ENCODE data around the gene RNASEH1. TPM values are rescaled to one million over a fixed set of nuclear protein-coding genes. Genes with fewer than 3 reads are reported as not detected.
A peak's percentile ranks its signal among the peaks of the same experiment; 100 is the strongest.

The RNASEH1 gene, protein sequence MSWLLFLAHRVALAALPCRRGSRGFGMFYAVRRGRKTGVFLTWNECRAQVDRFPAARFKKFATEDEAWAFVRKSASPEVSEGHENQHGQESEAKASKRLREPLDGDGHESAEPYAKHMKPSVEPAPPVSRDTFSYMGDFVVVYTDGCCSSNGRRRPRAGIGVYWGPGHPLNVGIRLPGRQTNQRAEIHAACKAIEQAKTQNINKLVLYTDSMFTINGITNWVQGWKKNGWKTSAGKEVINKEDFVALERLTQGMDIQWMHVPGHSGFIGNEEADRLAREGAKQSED
- total RNA-seq (2014; rRNA removed; shearing (Covaris generic)) = 36.6 and 41.7 TPM in 2 replicates

DNA sequence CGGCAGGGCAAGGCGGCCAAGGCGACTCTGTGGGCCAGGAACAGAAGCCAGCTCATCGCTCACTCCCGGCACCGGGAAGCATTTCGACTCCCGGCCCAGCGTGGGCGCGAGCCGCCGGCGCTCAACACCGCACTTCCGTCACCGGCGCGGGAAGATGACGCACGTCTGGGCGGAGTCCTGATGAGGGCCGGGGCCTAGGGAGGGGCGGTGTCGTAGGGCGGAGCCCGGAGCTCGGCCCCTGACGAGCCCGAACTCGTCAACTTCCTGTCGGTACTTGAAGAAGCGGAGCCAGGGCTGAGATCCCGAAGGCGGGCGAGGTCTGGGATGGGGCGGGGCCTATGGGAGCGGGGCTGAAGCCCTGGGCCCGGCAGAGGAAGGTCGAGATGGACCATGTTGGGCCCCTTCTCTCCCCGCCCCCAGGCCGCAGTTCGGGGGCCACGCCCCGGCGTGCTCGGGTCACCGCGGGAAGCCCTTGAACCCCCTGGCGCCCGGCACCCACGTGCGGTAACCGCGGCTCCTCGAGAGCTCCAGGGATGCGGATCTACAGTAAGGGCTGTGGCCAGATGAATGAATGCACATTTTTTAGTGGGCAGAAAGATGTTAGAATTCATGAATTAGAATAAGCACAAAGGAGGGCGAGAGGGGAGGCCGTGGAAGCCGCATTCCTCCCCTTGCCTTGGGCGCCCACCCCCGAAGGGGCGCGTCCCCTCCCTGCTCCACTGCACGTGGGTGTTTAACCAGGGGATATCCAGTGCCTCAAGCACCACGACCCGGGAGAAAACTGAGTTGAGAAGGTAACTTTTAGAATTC, at the start of gene RNASEH1:
TSS of gene RNASEH1 (minus strand) at position 129 of the 810 bp plus-strand sequence. CDS start at position 56, 73 bp downstream.
- DNase-seq (ENCODE audit: low spot score) = peak; percentile 97
- in situ Hi-C loops (cut with HindIII; ENCODE audit: low sequenced_read_pairs) = no loop called here

DNA sequence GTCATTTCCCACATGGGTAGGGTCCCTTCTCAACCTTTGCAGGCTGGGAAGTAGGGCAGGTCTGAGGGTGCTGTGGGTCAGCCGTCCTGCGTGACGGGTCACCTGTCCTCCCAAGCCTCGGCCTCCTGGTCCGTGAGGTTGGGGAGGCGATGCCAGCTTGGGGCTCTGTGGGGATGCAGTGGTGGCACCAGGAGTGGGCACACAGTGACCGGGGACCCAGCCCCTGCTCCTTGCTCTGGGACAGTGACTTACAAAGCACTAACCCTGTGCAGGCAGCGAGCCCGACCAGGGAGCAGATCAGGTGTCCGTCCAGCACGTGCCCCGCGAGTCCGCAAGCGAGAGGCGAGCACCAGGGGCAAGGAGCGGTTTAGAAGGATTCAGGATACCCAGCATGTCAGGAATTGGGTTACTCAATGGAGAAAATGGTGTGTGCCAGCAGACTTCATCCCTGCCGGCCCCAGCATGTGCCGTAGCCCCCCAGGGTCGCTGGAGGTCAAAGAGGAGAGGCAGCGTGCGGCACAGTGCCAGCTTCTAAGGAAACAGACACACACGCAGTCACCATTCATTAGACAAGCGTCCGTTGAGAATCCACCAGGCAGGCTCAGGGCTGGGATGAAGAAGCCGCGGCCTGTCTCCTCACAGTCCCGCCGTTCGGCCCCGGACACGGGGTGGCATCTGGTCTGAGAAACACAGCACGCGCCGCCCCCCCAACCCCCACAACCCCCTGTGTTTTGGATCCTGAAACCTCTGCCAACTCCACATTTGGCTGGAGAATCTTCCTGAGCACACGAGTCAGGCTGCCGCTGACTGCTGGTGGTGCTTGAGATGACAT, 48.5 kb upstream of the RNASEH1 start:
- DNase-seq (ENCODE audit: low spot score) = peak; percentile 76
- in situ Hi-C loops (cut with HindIII; ENCODE audit: low sequenced_read_pairs) = no loop called here

DNA sequence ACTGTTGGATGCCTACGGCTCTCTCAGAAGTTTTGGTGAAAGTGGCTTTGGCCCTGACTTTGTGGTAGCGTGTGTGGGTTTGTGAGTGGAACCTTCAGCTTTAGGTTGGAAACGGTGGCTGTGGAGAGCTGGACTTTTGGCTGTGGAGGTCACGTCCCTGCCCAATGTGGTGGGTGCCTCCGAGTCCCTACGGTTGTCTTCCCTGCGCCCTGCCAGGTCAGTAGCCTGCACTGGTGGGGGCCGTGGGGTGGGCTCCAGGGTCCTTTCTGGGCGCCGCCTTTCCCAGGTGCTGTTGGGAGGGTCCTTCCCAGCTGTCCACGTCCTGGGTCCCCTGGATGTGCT, 47.9 kb upstream of the RNASEH1 start:
- in situ Hi-C loops (cut with HindIII; ENCODE audit: low sequenced_read_pairs) = no loop called here
- no peak for DNase-seq (ENCODE audit: low spot score)

DNA sequence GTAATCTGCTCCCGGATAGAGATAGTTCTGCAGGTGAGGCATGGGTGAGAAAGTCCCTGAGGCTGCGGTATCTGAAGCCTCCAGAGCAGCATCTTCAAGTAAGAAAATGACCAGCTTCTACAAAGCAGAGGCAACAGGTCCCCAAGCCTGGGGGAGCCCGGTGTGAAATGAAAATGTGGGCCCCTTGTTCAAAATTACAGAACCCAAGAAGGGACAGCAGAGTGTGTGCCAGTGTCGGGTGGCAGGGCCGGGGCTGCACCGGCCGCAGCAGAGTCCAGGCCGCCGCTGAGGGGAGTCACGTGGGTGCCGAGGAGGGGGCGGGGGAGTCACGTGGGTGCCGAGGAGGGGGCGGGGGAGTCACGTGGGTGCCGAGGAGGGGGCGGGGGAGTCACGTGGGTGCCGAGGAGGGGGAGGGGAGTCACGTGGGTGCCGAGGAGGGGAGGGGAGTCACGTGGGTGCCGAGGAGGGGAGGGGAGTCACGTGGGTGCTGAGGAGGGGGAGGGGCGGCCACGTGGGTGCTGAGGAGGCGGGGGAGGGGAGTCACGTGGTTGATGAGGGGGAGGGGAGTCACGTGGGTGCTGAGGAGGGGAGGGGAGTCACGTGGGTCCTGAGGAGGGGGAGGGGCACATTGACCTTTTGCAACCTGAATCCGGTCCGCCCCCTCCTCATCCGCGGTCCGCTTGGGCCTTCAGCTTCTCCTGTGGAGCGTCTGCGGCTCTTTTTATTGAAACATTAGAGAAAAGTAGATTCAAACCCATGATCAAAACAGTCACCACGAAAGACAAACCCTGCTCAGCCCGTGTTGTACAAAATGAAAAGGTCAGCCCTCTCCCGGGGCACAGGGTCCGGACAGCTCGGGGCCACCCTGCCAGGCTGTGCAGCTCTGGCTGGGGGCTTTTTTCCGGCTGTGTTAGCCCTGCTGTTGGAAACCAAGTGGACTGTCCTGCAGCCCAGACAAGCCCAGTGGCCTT, 47.1 kb upstream of the RNASEH1 start:
- in situ Hi-C loops (cut with HindIII; ENCODE audit: low sequenced_read_pairs) = no loop called here
- DNase-seq (ENCODE audit: low spot score) = no peak

DNA sequence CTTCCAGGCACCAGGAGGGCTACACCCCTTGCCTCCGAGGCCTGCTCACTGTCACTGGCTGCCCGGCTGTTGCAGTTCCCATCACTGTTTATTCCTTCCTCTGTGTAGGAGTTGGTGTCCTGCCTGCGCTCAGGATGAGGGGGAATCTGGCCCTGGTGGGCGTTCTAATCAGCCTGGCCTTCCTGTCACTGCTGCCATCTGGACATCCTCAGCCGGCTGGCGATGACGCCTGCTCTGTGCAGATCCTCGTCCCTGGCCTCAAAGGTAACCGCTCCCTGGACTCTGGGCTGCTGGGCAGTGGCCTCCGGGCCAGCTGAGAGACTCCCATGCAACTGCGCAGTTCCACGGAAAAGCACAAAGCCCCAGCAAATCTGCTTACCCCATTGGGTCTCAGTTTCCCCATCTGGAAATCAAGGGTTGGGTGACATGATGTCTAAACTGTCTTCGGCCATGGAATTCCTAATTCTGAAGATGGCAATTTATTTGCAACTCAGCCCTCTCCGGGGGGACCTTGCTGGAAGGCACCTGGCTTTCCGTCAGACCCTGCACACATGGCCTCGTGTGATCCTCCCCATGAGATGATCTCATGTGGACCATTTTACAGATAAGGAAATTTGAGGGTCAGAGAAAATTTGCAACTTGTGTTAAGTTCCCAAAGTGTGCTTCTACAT, 46.2 kb upstream of the RNASEH1 start:
- in situ Hi-C loops (cut with HindIII; ENCODE audit: low sequenced_read_pairs) = no loop called here
- peak; percentile 78 for DNase-seq (ENCODE audit: low spot score)

DNA sequence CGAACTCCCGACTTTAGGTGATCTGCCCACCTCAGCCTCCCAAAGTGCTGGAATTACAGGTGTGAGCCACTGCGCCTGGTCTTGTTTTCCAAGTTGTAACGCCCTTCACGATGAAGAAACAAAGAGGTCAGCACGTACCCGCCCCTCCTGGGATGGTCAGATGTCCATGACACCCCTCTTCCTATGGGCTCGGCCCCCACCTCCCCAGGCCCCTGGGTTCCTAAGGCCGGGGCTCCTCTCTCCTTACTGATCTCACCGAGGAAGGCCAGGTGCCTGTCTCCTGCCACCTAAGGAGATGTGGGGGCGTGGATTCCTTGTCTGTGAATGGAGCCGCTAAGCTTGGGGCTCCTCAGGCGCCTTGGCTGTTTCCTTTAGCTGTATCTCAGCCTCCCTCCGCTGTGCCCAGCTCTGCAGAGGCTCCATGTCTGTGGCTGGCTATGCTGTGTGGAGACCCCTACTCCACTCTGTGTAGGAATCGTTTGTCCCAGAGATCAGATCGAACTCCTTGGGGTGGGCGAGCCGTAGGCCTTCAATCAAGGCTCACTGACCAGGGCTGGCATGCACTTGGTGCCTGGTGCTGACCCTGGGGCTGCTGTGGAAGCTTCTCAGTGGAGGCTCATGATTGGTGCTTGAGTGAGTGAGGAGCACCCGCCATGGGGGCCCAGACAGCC, 45.5 kb upstream of the RNASEH1 start:
- DNase-seq (ENCODE audit: low spot score) = no peak
- in situ Hi-C loops (cut with HindIII; ENCODE audit: low sequenced_read_pairs) = no loop called here

DNA sequence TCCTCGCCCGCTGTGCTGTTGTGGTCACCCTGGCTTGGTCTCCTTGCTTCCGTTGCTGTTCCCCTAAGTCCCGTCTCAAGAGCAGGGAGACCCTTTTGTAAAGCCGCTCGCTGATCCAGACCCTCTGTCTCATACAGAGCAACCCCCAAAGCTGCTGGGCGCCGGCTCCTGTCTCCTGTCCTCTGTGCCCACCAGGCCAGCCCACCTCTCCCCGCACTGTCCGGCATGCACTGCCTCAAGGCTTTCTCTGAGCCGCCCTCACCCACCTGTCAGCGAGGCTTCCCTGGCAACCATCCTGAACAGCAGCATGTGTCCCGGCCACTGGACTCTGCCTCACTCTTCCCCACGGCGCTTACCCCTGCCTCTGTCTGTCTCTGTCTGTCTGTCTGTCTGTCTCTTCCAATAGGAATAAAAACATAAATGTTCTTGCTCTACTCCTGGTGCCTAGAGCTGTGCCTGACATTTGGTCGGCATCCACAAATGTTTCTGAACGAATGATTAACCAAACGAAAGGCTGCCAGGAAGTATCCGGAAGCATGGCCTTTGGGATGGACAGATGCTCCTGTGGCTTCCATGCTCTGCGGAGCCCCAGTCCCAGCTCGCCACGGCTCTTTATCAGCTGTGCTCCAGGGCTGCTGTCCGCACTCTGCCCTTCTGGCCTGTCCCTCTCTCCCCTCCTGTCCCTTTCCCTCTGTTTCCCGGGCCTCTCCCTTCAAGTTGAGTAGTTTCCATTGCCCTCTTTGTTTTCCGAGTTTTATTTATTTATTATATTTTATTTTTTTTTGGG, 44.6 kb upstream of the RNASEH1 start:
- DNase-seq (ENCODE audit: low spot score) = no peak
- in situ Hi-C loops (cut with HindIII; ENCODE audit: low sequenced_read_pairs) = no loop called here

DNA sequence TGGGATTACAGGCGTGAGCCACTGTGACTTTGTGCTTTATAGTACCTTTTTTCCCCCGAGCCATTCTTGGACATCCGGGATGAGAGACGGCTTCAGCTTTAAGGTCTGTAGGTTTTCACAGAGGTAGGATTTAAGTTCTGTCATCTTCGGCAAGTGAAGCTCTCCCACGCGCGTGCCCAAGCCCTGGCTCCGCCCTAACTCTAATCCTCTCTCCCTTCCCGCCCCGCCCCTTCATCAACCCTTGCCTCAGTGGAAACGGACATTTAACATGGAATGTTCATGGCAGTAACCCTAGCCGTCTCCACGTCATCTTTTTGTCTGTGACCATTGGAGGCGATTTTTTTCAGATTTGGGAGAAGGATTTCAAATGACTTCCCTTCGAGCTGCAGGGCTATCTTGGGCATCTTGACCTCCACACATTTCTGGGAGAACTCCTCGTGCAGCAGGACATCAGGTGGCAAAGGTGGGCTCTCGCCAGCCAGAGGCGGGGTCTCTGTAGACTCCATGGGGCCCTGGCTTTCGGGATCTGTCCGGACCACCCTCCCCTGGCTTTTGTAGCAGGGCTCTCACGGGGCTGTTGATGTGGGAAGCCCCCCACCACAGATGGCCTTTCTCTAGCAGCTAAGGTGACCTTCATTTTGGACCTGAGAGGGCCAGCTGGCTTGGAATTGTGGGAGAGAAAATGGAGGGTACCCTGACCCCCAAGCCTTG, 43.6 kb upstream of the RNASEH1 start:
- DNase-seq (ENCODE audit: low spot score) = no peak
- in situ Hi-C loops (cut with HindIII; ENCODE audit: low sequenced_read_pairs) = no loop called here

DNA sequence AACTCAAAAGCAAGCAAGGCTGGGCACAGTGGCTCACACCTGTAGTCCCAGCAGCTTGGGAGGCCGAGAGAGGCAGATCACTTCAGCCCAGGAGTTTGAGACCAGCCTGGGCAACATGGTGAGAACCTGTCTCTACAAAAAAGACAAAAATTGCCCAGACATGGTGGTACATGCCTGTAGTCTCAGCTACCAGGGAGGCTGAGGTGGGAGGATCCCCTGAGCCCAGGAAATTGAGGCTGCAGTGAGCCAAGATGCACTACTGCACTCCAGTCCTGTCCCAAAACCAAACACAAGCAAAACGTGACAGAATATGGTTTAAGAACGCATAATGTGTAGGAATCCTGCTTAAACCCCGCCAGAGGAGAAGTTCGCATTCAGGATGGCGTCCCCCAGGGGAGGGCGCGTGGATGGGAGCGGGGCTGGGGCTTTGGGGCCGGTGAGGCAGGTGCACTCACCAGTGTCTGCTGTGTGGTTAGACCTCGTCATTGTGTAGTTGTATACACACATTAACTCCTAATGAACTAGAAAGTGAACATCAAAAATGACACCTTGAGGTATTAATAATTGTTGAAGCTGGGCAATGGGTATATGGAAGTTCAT, 42.2 kb upstream of the RNASEH1 start:
- no peak for DNase-seq (ENCODE audit: low spot score)
- in situ Hi-C loops (cut with HindIII; ENCODE audit: low sequenced_read_pairs) = no loop called here

DNA sequence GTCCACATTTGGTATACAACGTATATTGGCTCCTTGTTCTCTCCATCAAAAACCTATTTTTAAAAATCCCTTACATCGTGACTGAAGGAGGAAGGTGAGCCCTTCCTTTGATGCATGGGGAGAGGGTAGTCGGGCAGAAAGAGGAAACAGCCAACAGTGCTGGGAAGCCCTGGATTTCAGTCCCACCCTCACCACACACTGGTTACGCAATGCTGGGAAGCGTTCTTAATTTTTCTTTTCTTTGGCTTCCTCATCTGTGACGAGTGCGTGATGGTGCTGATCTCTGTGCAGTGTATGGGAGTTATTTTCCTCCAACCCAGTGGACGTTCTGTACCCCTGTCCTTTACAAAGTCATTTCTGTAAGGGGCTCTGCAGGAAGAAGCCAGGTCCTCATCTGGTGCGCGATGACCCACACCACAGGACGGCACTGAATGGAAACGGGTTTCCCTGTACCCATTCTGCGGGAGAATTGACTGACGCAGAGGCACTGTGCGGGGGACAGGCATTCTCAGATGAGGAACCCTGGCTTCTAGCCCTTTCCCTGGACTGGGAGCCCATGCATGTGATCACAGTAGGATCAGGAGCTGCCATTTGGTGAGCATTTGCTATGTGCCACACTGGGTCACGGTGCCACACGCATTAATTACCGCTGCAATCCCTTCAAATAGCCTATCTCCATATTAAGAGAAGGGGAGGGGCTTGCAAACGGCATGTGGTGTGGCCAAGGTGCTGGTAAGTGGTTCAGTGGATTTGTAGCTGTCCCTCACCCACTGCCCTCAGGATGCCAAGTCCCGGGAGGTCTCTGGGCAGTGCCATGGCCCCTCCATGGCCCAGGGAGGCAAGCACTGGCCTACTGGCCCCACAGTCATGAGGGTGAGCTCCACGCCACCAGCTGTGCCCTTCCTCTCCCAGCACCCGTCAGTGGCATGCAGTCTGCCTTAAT, 41.0 kb upstream of the RNASEH1 start:
- DNase-seq (ENCODE audit: low spot score) = no peak
- in situ Hi-C loops (cut with HindIII; ENCODE audit: low sequenced_read_pairs) = no loop called here

DNA sequence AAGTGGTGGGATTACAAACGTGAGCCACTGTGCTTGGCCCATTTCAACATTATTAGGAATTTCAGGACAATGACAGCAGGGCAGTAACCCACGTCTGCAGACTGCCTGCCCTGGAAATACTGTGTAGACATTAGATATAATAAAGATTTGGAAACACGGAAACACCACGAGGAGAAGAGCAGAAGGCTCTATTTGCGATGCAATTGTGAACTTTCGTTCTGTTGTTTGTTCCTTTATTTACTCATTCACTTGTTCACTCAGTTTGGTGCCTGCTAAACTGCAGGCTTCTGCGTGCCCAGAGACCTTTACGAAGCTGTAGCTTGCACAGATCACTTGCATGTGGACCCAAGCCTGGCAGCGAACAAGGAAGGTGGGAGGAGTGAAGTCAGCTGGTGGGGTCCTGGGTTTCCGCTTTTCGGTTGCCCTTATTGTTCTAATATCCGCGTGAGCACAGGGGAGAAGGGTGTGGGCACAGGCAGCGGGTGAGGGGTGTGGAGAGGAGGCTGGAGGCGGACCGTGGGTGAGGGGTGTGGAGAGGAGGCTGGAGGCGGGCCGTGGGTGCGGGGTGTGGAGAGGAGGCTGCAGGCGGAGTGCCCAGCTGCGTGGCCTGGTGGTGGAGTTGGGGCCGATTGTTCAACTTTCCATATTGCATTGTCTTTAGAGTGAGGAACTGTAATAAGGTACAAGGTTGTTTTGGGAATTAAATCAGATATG, 40.2 kb upstream of the RNASEH1 start:
- in situ Hi-C loops (cut with HindIII; ENCODE audit: low sequenced_read_pairs) = no loop called here

DNA sequence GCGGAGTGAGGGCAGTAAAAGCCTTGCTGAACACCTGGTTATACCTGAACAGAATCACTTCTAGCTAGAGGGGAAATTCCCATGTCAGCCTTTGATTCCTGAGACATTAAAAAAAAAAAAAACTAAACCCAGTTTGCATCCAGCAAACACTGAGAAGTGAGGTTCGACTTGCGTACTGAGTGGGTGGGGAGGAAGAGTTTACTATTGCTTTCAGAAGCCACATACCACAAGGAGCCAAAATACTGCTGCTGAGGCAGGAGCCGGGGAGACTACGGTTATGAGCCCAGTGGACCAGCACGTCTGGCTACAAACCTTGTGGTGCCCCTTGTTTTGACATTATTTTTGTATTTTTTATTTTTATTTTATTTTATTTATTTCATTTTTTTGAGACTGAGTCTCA, 39.4 kb upstream of the RNASEH1 start:
- in situ Hi-C loops (cut with HindIII; ENCODE audit: low sequenced_read_pairs) = no loop called here
- no peak for DNase-seq (ENCODE audit: low spot score)

More for the DNA sequence above, 40.2 kb upstream of the RNASEH1 start:
- DNase-seq (ENCODE audit: low spot score) = no peak

DNA sequence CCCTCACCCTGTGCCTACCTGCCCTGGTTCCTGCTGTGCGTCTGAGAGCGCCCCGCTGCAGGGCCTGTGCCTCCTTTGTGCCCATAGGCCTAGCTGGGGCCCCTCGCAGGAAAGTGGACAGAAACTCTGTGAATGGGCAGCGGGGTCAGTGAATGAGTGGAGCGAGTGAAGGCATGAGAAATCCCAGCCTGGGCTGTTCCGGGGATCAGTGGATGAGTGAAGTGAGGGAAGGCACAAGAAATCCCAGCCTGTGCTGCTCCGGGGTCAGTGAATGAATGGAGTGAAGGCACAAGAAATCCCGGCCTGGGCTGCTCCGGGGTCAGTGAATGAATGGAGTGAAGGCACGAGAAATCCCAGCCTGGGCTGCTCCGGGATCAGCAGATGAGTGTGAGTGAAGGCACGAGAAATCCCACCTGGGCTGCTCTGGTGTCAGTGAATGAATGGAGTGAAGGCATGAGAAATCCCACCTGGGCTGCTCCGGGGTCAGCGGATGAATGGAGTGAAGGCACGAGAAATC, 38.8 kb upstream of the RNASEH1 start:
- in situ Hi-C loops (cut with HindIII; ENCODE audit: low sequenced_read_pairs) = no loop called here
- DNase-seq (ENCODE audit: low spot score) = no peak

DNA sequence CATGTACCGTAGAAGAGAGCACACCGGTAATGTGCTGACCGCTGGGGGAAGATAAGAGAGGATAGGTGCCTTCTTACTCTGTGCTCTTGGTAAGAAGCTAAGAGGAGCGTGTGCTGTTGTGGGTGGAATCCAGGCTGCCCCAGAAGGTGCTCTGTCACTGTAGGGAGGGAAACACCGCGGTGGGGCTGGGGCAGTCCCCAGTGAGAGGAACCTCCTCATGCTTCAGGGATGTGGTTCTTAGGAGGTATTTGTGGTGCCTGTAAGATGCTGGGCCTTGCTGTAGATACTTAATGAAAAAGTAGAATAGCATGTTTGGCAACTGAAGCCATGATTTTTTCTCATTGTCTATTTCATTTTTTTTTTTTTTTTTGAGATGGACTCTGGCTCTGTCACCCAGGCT, 37.9 kb upstream of the RNASEH1 start:
- in situ Hi-C loops (cut with HindIII; ENCODE audit: low sequenced_read_pairs) = no loop called here
- no peak for DNase-seq (ENCODE audit: low spot score)
